Neuron (in vitro differentiated cells): ENCODE results near the gene AK3.
"Not testable (repeated sequence)": the region's sequence is repeated elsewhere in the genome, so short reads cannot be mapped to it uniquely, and the experiment has no call there.

ENCODE experiments used
- H2AFZ ChIP-seq: one replicate; pipeline ENCODE4 v1.6.1; 2013; ENCODE audit warnings: low read depth, mild to moderate bottlenecking, inconsistent platforms, low read length, moderate library complexity
- H3K27me3 ChIP-seq: one replicate; pipeline ENCODE4 v1.6.1; 2013; ENCODE audit warnings: low read length; ENCODE audit not compliant: insufficient read depth
- H3K36me3 ChIP-seq: one replicate; pipeline ENCODE4 v1.6.1; 2013; ENCODE audit warnings: low read length; ENCODE audit not compliant: insufficient read depth
- H3K4me1 ChIP-seq: one replicate; pipeline ENCODE4 v1.6.1; 2013; ENCODE audit warnings: low read length; ENCODE audit not compliant: insufficient read depth
- H3K4me3 ChIP-seq: 2 replicates; pipeline ENCODE4 v1.5.1; 2013; ENCODE audit warnings: mild to moderate bottlenecking, low read length, moderate library complexity
- H3K9me3 ChIP-seq: one replicate; pipeline ENCODE4 v1.6.1; 2013; ENCODE audit warnings: low read length

AK3 gene

GRCh38 chr9:4740638-4741364 is at the start of gene AK3:
Gene AK3 (minus strand): TSS chr9:4741202. CDS start chr9:4741087, 115 bp downstream.
- peaks cover 14% of the 10 kb centered on the region for H3K4me1 ChIP-seq
- no peaks in the 10 kb centered on the region for H3K9me3 ChIP-seq
- peak within 1 kb of the TSS; percentile 83 for H3K4me3 ChIP-seq
- H3K36me3 ChIP-seq: no peaks in the 10 kb centered on the region
- no peaks in the 10 kb centered on the region for H3K27me3 ChIP-seq
- peak within 1 kb of the TSS; percentile 64 for H2AFZ ChIP-seq

GRCh38 chr9:4788703-4789102 is 47.7 kb upstream of the AK3 start:
- Histone ChIP-seq H2AFZ (no peak overlapping the region), H3K4me1 (peaks cover under 1% of the 10 kb centered on the region)

GRCh38 chr9:4787876-4788275 is 46.9 kb upstream of the AK3 start:
- Histone ChIP-seq H3K27me3 (no peaks in the 10 kb centered on the region), H3K36me3 (no peaks in the 10 kb centered on the region), H2AFZ (no peak overlapping the region), H3K9me3 (no peaks in the 10 kb centered on the region), H3K4me1 (no peaks in the 10 kb centered on the region), H3K4me3 (no peak overlapping the region)

More at GRCh38 chr9:4788703-4789102, 47.7 kb upstream of the AK3 start:
- no peaks in the 10 kb centered on the region for H3K27me3 ChIP-seq
- no peaks in the 10 kb centered on the region for H3K36me3 ChIP-seq
- no peak overlapping the region for H3K4me3 ChIP-seq
- H3K9me3 ChIP-seq: no peaks in the 10 kb centered on the region

GRCh38 chr9:4786599-4786998 is 45.6 kb upstream of the AK3 start:
- Histone ChIP-seq H2AFZ (no peak overlapping the region), H3K4me1 (no peaks in the 10 kb centered on the region), H3K36me3 (no peaks in the 10 kb centered on the region), H3K9me3 (no peaks in the 10 kb centered on the region), H3K27me3 (no peaks in the 10 kb centered on the region), H3K4me3 (no peak overlapping the region)

GRCh38 chr9:4784403-4784802 is 43.4 kb upstream of the AK3 start:
- no peaks in the 10 kb centered on the region for H3K9me3 ChIP-seq
- no peaks in the 10 kb centered on the region for H3K27me3 ChIP-seq
- H3K36me3 ChIP-seq: no peaks in the 10 kb centered on the region
- H3K4me3 ChIP-seq: no peak overlapping the region
- no peak overlapping the region for H2AFZ ChIP-seq
- H3K4me1 ChIP-seq: no peaks in the 10 kb centered on the region

- H2AFZ ChIP-seq, H3K36me3 ChIP-seq, H3K27me3 ChIP-seq, H3K9me3 ChIP-seq, H3K4me3 ChIP-seq, H3K4me1 ChIP-seq: not testable (repeated sequence)
These were observed 42.2 kb upstream of the AK3 start for GRCh38 chr9:4783191-4783590.

- Histone ChIP-seq H3K4me1 (no peaks in the 10 kb centered on the region), H3K9me3 (no peaks in the 10 kb centered on the region), H2AFZ (no peak overlapping the region), H3K27me3 (no peaks in the 10 kb centered on the region), H3K4me3 (no peak overlapping the region), H3K36me3 (no peaks in the 10 kb centered on the region)
These were observed 40.4 kb upstream of the AK3 start for GRCh38 chr9:4781408-4781807.

GRCh38 chr9:4780651-4781050 is 39.6 kb upstream of the AK3 start:
- no peaks in the 10 kb centered on the region for H3K4me1 ChIP-seq
- H3K36me3 ChIP-seq: no peaks in the 10 kb centered on the region
- H2AFZ ChIP-seq: no peak overlapping the region
- H3K4me3 ChIP-seq: no peak overlapping the region
- no peaks in the 10 kb centered on the region for H3K27me3 ChIP-seq
- H3K9me3 ChIP-seq: no peaks in the 10 kb centered on the region

GRCh38 chr9:4774958-4775357 is 34.0 kb upstream of the AK3 start:
- H3K27me3 ChIP-seq, H3K9me3 ChIP-seq, H3K4me1 ChIP-seq, H2AFZ ChIP-seq, H3K36me3 ChIP-seq, H3K4me3 ChIP-seq: not testable (repeated sequence)

GRCh38 chr9:4774209-4774608 is 33.2 kb upstream of the AK3 start:
- Histone ChIP-seq H3K4me1 (no peaks in the 10 kb centered on the region), H3K36me3 (no peaks in the 10 kb centered on the region), H3K4me3 (no peak overlapping the region), H3K27me3 (no peaks in the 10 kb centered on the region), H3K9me3 (no peaks in the 10 kb centered on the region), H2AFZ (no peak overlapping the region)

- Histone ChIP-seq H3K9me3 (no peaks in the 10 kb centered on the region), H3K4me1 (no peaks in the 10 kb centered on the region), H3K36me3 (no peaks in the 10 kb centered on the region), H3K27me3 (no peaks in the 10 kb centered on the region), H3K4me3 (no peak overlapping the region), H2AFZ (no peak overlapping the region)
These were observed 30.8 kb upstream of the AK3 start for GRCh38 chr9:4771788-4772187.

GRCh38 chr9:4769321-4770080 is 28.5 kb upstream of the AK3 start:
- Histone ChIP-seq H2AFZ (no peak overlapping the region), H3K9me3 (no peaks in the 10 kb centered on the region), H3K27me3 (no peaks in the 10 kb centered on the region), H3K36me3 (no peaks in the 10 kb centered on the region), H3K4me3 (no peak overlapping the region), H3K4me1 (no peaks in the 10 kb centered on the region)

GRCh38 chr9:4768681-4769080 is 27.7 kb upstream of the AK3 start:
- Histone ChIP-seq H2AFZ (no peak overlapping the region), H3K36me3 (no peaks in the 10 kb centered on the region), H3K4me3 (no peak overlapping the region), H3K27me3 (no peaks in the 10 kb centered on the region), H3K4me1 (peaks cover under 1% of the 10 kb centered on the region), H3K9me3 (no peaks in the 10 kb centered on the region)
